H1 (cell line): ENCODE data around the gene USH1C. TPM values are rescaled to one million over a fixed set of nuclear protein-coding genes. Genes with fewer than 3 reads are reported as not detected.

ENCODE experiments used
- CBX5 ChIP-seq: fragments of 300-800, 300-1000 bp; sonication (generic); IDR thresholded peaks from 2 replicates; pipeline ENCODE4 v1.7.1; 2016; ENCODE audit warnings: antibody characterized with exemption, low read length, low read depth
- CBX8 ChIP-seq: fragments of 300-800, 300-1000 bp; sonication (generic); IDR thresholded peaks from 2 replicates; pipeline ENCODE4 v1.7.1; 2016; ENCODE audit warnings: low read depth, low read length, borderline replicate concordance
- CHD1 ChIP-seq: IDR thresholded peaks from 2 replicates; pipeline ENCODE4 v1.6.1; 2012; ENCODE audit warnings: low read depth, low read length, improper control_type of control experiment
- CTBP2 ChIP-seq: IDR thresholded peaks from 2 replicates; pipeline ENCODE4 v1.7.0; 2011; ENCODE audit warnings: borderline replicate concordance, mild to moderate bottlenecking, moderate library complexity, mixed read lengths, low read length; ENCODE audit not compliant: insufficient read depth, insufficient read length
- FOSL1 ChIP-seq: IDR thresholded peaks from 2 replicates; pipeline ENCODE4 v1.6.1; 2011; ENCODE audit warnings: mild to moderate bottlenecking, low read depth, low read length, moderate library complexity; ENCODE audit not compliant: insufficient read depth
- JUN ChIP-seq: IDR thresholded peaks from 2 replicates; pipeline ENCODE4 v1.6.1; 2011; ENCODE audit warnings: low read depth, mild to moderate bottlenecking, improper control_type of control experiment, low read length
- KDM4A ChIP-seq: IDR thresholded peaks from one replicate; pipeline ENCODE4 v1.7.1; 2012; ENCODE audit warnings: low read depth, mild to moderate bottlenecking, moderate library complexity, low read length, inconsistent platforms; ENCODE audit not compliant: severe bottlenecking
- polyA plus RNA-seq, 7 experiments: library from polyadenylated mRNA; depleted of rRNA in 3 of 7; stranded (reverse) in 5 of 7; unstranded in 2 of 7; fragments of >200 nt in 5 of 7; fragments of 200-250 nt in 2 of 7; gene quantifications; 1 replicate in 5 of 7; 2 replicates in 1 of 7; 4 replicates in 1 of 7; pipeline versions ENCODE4 v1.2.1 to v1.2.3, GENCODE V29; 2011 to 2013; ENCODE audit warnings: missing spikeins in 2 of 7, mixed read lengths in 2 of 7
- total RNA-seq: library from RNA; stranded (reverse); fragmentation: NEBNext Ultra II Directional; extraction: Animal tissue kit (Norgen Biotek cat#: 25700); gene quantifications from 2 replicates; pipeline ENCODE4 v1.2.1, GENCODE V29; 2021

Gene USH1C
- total and polyA plus RNA-seq, 2 of the 8 experiments (the other 6 are each of a cell fraction or from before 2014, with no cell fraction given): 1.3 to 1.6 TPM

GRCh38 chr11:17446482-17446881, 97.7 kb downstream of the USH1C start (continued):
- TF ChIP-seq KDM4A: no peak
- TF ChIP-seq FOSL1: no peak
- TF ChIP-seq CHD1: no peak
- TF ChIP-seq CTBP2: no peak
- TF ChIP-seq JUN: no peak
- no peak for TF ChIP-seq CBX8
- no peak for TF ChIP-seq CBX5
